CD1c-positive myeloid dendritic cell (primary cell): ENCODE measurements around the gene TTLL3.
"Not testable (repeated sequence)": the region's sequence is repeated elsewhere in the genome, so short reads cannot be mapped to it uniquely, and the experiment has no call there.

Experiments used
- DNase-seq: peaks from one replicate; pipeline ENCODE4 v3.0.0-alpha.2; 2016; ENCODE audit errors: extremely low spot score

TTLL3 gene, protein sequence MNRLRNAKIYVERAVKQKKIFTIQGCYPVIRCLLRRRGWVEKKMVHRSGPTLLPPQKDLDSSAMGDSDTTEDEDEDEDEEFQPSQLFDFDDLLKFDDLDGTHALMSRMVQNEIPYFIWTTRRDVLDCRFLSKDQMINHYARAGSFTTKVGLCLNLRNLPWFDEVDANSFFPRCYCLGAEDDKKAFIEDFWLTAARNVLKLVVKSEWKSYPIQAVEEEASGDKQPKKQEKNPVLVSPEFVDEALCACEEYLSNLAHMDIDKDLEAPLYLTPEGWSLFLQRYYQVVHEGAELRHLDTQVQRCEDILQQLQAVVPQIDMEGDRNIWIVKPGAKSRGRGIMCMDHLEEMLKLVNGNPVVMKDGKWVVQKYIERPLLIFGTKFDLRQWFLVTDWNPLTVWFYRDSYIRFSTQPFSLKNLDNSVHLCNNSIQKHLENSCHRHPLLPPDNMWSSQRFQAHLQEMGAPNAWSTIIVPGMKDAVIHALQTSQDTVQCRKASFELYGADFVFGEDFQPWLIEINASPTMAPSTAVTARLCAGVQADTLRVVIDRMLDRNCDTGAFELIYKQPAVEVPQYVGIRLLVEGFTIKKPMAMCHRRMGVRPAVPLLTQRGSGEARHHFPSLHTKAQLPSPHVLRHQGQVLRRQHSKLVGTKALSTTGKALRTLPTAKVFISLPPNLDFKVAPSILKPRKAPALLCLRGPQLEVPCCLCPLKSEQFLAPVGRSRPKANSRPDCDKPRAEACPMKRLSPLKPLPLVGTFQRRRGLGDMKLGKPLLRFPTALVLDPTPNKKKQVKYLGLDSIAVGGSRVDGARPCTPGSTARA

GRCh38 chr3:9809615-9810432 is at the start of gene TTLL3:
Gene TTLL3, plus strand, starts transcription at chr3:9810262. Its CDS starts 400 bp downstream, at chr3:9810662.
- peak; percentile 65 for DNase-seq

DNA sequence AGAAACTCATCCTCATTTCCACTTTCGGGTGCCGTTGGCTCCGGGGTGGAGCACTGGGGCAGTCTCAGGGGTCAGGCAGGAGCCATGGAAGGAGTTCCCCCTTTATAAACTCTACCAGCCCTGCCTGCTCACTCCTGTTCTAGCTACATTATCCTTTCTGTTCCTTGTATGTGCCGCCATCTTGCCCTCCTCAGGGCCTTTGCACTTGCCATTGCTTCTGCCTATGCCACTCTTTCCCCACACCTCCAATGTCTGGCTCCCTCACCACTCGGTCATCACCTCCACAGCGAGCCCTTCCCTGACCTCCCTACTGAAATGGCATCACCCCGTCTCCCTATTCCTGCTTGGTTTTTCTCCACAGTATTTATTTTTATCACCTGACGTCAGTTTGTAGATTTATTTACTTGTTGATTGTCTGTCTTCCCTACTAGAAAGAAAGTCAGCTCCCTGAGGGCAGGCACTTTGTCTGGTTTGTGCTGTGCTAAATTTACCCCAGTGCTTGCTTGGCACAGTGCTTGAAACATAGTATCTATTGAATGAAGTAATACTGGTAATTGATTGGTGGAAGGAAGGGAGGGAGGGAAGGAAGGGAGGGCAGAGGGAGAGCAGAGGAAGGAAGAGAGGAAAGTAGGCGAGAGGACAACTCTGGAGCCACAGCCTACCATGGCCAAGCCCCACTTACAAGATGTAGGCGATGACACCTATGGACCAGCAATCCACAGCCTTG is 49.1 kb upstream of the TTLL3 start:
- no peak for DNase-seq

DNA sequence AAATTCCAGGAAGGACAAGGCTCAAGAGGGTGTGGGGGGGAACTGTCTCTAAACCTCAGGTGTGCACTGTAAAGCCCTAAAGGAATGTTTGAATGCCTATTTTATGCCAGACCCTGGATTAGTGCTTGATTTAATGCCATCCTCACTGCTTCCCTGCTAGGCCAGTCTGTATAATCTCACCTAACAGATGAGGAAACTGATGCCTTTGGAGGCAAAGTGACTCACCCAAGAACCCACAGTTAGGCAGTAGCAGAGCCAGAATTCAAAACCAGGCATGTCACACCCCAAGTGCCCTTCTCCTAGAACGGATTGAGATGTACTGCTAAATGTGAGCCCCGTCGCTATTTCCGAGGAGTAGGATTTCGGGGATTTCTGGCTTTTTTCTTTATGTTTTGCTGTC is 48.1 kb upstream of the TTLL3 start:
- DNase-seq, result no peak

DNA sequence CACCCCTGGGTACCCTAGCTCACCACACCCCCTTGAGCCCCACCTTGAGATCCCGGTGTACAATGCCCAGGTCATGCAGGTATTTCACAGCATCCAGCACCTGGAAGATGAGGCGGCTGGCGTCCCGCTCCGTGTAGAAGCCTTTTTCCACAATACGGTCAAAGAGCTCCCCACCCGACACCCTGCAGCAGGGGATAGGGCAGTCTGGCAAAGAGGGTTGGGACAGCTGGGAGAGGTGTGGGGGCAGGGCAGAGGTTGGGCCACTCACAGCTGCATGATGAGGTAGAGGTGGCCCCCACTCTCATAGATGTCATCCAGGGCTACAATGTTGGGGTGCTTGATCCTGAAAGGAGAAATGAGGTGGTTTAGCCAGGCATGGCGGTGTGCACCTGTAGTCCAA is 47.2 kb upstream of the TTLL3 start:
- DNase-seq, result no peak

- no peak for DNase-seq
Observed at GRCh38 chr3:9765865-9766264, 44.2 kb upstream of the TTLL3 start.

DNA sequence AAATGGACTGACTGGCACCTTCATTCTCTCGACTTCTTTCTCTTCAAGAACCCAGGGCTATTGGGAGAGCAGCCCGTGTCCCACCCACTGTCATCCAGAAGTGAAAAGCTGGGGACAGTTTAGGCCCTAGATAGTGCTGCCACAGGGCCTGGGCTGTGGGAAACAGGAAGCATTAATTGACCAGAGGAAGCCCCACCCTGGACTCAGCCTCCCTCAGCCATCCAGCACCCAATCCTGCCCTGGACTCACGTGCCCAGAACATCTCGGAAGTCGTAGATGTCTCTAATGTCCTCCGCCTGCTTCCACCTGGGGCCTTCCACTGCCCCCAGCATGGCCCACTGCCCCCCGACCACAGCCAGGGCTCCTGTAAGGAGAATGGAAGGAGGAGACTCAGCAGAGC is 42.6 kb upstream of the TTLL3 start:
- peak; percentile 58 for DNase-seq

DNA sequence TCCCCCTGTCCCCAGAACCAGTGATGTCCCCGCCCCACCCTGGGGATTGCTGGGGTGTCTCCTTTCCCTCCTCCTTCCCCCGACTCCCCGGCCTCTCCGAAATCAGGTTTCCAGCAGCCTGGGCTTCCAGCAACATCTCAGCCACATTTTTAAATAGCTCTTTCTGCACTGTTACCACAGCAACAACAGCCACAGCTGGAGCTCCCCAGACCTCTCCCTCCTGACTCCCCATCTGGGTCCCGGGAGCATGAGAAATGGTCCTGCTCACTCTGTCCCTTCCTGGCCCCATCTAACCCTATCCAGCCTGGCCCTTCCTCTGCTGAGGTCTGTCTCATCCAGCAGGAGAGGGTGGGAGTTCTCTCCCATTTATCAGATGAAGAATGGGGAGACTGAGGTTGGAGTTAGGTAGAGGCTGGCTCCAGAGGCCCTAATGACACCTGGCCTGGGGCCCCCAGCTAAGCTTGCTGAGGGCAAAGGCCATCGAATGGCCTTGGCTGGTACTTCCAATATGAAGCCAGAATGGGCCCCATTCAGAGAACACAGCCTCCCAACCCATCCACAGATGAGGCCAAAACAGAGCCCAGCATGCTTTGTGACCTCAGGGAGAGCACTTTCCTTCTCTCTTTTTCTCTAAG is 41.8 kb upstream of the TTLL3 start:
- DNase-seq, result no peak

DNA sequence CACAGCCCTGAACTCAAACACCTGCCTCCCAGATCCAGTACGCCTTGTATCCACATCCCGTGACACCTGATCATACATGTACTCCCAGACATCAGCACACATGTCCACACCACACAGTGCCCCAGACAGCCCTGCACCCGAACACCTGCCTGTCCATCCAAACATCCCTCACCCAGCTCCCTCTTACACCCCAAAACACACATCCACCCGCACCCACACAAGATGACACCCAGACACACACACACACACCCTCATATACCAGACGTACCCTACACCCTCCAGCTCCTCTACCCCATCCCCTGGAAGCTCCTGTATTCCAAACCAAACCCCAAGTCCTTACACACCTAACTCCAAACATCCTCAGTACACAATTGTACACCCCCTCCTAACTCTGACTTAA is 41.0 kb upstream of the TTLL3 start:
- DNase-seq, result no peak

GRCh38 chr3:9769426-9770275 is 40.4 kb upstream of the TTLL3 start, which contains the start of gene CAMK1:
Gene CAMK1, minus strand, starts transcription at chr3:9769947. Its CDS starts 2,198 bp downstream, at chr3:9767749.
- peak; percentile 78 for DNase-seq

DNA sequence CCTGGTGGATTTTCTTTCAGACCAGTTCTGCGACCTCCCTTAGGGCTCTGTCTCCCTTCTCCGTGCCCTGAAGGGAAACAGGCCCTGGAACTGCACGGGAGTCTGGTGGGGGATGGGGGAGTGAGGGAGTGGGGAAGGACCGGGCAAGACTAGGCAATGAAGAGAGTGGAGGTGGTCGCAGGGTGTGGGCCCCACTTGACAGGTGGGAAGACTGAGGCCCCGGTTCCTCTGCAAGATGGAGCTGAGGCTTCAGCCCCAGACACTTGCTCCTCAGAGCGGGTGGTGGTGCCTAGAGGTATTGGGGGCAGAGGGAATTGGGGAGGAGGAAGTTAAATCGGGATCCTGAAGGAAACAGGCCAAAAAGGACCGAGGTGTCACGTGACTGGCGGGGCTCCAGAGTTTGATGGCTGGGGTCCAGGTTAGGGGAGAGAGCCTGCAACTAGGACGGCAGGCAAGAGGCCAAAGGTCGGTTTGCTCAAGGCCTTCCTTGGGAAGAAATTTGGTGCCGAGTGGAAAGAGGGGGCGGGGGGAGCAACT is 39.7 kb upstream of the TTLL3 start:
- peak; percentile 15 for DNase-seq

DNA sequence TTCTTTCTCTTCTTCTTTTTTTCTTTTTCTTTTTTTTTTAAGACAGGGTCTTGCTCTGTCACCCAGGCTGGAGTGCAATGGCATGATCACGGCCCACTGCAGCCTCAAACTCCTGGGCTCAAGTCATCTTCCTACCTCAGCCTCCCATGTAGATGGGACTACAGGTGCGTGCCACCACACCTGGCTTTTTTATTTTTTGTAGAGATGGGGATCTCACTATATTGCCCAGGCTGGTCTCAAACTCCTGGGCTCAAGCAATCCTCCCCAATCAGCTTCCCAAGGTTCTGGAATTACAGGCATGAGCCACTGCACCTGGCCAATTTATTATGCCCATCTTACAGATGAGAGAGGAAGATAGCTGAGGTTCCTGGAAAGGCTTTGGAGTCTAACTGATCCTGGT is 39.1 kb upstream of the TTLL3 start:
- not testable (repeated sequence) for DNase-seq

DNA sequence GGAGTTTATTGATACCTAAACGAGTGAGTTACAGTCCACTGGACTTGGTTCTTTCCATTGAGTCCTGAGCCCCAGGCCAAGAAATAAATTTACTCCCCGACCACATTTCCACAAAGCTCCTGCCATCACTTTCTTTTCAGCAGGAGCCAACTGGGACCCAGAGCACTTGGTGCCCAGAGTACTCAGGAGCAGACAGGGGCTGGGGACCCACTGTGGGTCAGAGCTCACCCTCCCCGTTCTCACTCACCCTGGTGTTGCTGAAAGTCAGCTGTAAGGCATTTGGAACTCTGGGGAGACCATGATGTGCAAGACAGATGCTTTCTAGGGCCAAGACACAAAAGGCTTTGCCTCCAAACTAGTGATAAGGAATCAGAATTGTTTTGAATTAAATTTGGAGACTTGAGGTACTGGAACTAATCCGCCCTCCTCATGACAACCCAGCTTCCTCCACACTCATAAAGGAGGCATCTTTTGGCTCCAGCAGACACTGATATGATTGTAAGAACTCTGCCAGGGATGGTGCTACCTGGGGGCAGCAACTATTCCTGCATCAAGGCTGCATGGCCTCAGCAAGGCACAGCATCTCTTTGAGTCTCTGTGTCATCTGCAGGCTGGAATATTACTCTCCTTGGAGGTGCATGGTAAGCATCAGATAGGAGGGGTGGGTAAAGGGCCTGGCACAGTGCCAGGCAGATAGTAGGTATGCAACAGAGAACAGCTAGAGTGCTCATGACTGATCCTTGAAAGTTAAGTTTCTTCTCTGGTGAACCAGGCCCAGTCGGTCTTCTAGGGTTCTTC is 33.0 kb upstream of the TTLL3 start:
- no peak for DNase-seq

DNA sequence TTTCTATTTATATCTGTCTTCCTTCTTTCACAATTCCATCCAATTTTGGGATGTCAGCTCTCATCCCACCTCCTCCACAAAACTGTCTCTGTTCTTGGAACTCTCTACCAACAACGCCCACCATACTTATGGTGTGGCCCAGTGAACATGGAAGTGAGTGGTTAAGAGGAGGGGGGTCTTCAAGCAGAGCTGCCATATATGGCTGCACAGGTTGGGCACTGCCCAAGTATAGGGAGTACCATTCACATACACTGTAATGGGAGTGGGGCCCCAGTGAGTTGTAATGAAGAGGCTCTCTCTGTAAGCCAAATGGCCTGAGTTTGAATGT is 32.4 kb upstream of the TTLL3 start:
- DNase-seq, result peak; percentile 62

GRCh38 chr3:9778143-9779074 is 31.7 kb upstream of the TTLL3 start:
- peak; percentile 80 for DNase-seq

DNA sequence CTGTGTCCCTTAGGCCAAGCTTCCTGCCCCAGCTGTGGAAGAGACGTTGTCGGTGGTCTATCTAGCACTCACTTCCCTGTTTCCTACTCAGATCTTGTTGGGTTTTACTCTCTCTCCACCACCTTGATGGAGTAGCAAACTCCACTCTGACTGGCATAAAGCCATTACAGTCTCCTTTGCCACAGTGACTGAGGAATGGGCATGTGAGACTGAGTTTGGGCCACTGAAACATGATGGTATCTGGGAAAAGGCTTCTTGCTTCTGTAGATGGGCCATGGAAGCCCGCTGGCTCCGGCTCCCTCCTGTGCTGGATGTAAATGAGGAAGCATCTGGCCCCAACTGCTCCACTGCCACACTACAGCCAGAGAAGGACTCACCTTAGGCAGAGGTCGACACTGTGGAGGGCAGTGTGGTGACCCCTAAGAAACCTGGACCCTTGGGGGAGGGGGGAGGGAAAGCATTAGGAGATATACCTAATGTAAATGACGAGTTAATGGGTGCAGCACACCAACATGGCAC is 30.9 kb upstream of the TTLL3 start:
- DNase-seq, result peak; percentile 34

DNA sequence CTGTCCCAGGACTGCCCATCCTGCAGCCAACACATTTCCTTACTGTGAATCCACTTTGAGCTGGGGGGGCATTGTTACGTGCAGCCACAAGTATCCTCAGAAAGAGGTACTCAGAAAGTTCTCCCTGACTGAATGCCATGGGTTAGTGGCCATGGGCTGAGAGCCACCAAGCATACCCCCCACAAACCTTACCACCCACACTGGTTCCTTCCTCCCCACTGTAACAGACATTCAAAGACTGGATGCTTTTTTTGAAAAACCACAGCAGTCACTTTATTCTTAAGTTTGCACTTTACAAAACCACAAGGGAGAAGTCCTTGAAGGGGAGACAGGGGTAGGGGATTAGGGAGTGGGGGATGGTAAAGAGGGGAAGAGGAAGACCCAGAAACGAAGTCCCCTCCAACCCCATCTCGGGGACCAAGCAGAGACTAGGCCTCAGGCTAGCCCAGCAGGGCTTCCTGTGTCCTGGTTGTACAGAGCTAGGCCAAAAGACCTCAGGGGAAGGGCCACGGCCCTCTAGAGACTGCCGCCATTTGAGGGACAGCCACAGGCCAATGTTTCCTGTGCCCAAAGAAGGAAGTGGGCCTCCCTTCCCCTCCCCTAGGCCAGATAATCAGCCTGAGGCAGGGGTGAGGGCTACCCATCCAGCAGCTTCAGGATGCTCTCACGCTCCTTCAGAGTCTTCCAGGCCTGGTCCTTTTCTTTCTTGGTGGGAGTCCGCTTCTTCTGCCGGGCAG is 30.2 kb upstream of the TTLL3 start:
- DNase-seq, result peak; percentile 76

- DNase-seq, result no peak
Observed at GRCh38 chr3:9780458-9780812, 29.6 kb upstream of the TTLL3 start.
